A549 (cell line): ENCODE data around the gene ABO.

Experiments used
- BCL3 ChIP-seq: fragments of >200 bp; sonication (Bioruptor Twin); formaldehyde crosslinking; IDR thresholded peaks from 3 replicates; pipeline ENCODE4 v1.6.1; 2016
- CEBPB ChIP-seq, 2 experiments: fragments of >200 bp in 1 of 2; sonication (Bioruptor Twin) in 1 of 2; formaldehyde crosslinking in 1 of 2; IDR thresholded peaks; 2 replicates each; pipeline ENCODE4 v1.6.1; 2012 to 2016
- CHD2 ChIP-seq: fragments of 150-350 bp; IDR thresholded peaks from 2 replicates; pipeline ENCODE4 v1.6.1; 2014; ENCODE audit warnings: low read length; ENCODE audit not compliant: partially characterized antibody
- CTCF ChIP-seq: fragments of >200 bp; sonication (Bioruptor Twin); formaldehyde crosslinking; IDR thresholded peaks from 3 replicates; pipeline ENCODE4 v1.5.1; 2016
- HDAC2 ChIP-seq: fragments of 200-600 bp; sonication (generic); IDR thresholded peaks from 2 replicates; pipeline ENCODE4 v1.6.1; 2016
- NPAS2 ChIP-seq: fragments of 250-450 bp; sonication (Bioruptor Pico); IDR thresholded peaks from 2 replicates; pipeline ENCODE4 v1.8.0; 2022; ENCODE audit warnings: mild to moderate bottlenecking, moderate library complexity, borderline replicate concordance
- POLR2A ChIP-seq: IDR thresholded peaks from 2 replicates; pipeline ENCODE4 v1.6.1; 2012; ENCODE audit warnings: mild to moderate bottlenecking, low read length
- POLR2AphosphoS2 ChIP-seq: conservative IDR thresholded peaks from 2 replicates; pipeline ENCODE4 v1.6.1; 2012; ENCODE audit warnings: low read length, improper control_type of control experiment, inconsistent platforms
- REST ChIP-seq: fragments of 200-600 bp; sonication (generic); IDR thresholded peaks from 2 replicates; pipeline ENCODE4 v1.6.1; 2016; ENCODE audit warnings: antibody characterized with exemption, mild to moderate bottlenecking, moderate library complexity
- RFX5 ChIP-seq: fragments of 450-650 bp; IDR thresholded peaks from 2 replicates; pipeline ENCODE4 v1.7.1; 2014; ENCODE audit warnings: antibody characterized with exemption, mild to moderate bottlenecking, moderate library complexity
- SMC3 ChIP-seq: fragments of >200 bp; sonication (Bioruptor Twin); formaldehyde crosslinking; IDR thresholded peaks from 3 replicates; pipeline ENCODE4 v1.6.1; 2018; ENCODE audit warnings: inconsistent platforms
- SREBF2 ChIP-seq: fragments of 450-650 bp; IDR thresholded peaks from 2 replicates; pipeline ENCODE4 v1.6.1; 2014; ENCODE audit warnings: mild to moderate bottlenecking, moderate library complexity
- ZFP36 ChIP-seq: fragments of 450-650 bp; IDR thresholded peaks from 2 replicates; pipeline ENCODE4 v1.6.1; 2014; ENCODE audit warnings: borderline replicate concordance; ENCODE audit not compliant: partially characterized antibody

GRCh38 chr9:133275105-133276000 lies at the start of gene ABO:
- TF ChIP-seq CEBPB (IDR thresholded peaks at IDR 0.05) (no peak), RFX5 (no peak), CHD2 (no peak), CTCF (0 out of 3 replicates have a peak, but pooled peaks have one; percentile 8), REST (no peak), HDAC2 (no peak), NPAS2 (CRISPR knock-in tag) (no peak), ZFP36 (no peak), POLR2A (no peak), BCL3 (no peak), POLR2AphosphoS2 (no peak), SREBF2 (no peak), SMC3 (no peak)
